Measurements from ENCODE around the gene SELENOK. TPM values are rescaled to one million over a fixed set of nuclear protein-coding genes. Genes with fewer than 3 reads are reported as not detected.

Gene SELENOK
- total and polyA plus RNA-seq, 2 of the 13 experiments (the other 11 are each of a cell fraction or from before 2014, with no cell fraction given): 67.0 to 81.0 TPM

GRCh38 chr3:53845103-53845880 lies 46.4 kb downstream of the SELENOK start (continued):
- TF ChIP-seq HNF1A (IDR thresholded peaks at IDR 0.05; ENCODE audit: low read depth) (no peak), HNF1A (CRISPR knock-in tag; IDR thresholded peaks at IDR 0.05; ENCODE audit: borderline replicate concordance) (no peak), ATM (IDR thresholded peaks at IDR 0.05; ENCODE audit: borderline replicate concordance) (no peak), TEAD2 (CRISPR knock-in tag; IDR thresholded peaks at IDR 0.05) (no peak), SYNCRIP (IDR thresholded peaks at IDR 0.05; ENCODE audit: insufficient read depth, low read depth, low read length) (no peak), MZF1 (CRISPR knock-in tag; IDR thresholded peaks at IDR 0.05; ENCODE audit: borderline replicate concordance) (no peak), ATF7 (IDR thresholded peaks at IDR 0.05) (no peak), ATF7 (CRISPR knock-in tag; IDR thresholded peaks at IDR 0.05) (no peak), KLF6 (CRISPR knock-in tag; IDR thresholded peaks at IDR 0.05) (no peak), SATB2 (CRISPR knock-in tag; IDR thresholded peaks at IDR 0.05) (no peak), HOXA9 (CRISPR knock-in tag; IDR thresholded peaks at IDR 0.05; ENCODE audit: borderline replicate concordance) (no peak), MIXL1 (CRISPR knock-in tag; IDR thresholded peaks at IDR 0.05) (no peak), ONECUT2 (CRISPR knock-in tag; IDR thresholded peaks at IDR 0.05) (no peak), ZNF367 (CRISPR knock-in tag; IDR thresholded peaks at IDR 0.05; ENCODE audit: borderline replicate concordance) (no peak), ZNF468 (CRISPR knock-in tag; IDR thresholded peaks at IDR 0.05) (no peak), ELF1 (CRISPR knock-in tag; IDR thresholded peaks at IDR 0.05) (no peak), SNAPC2 (CRISPR knock-in tag; IDR thresholded peaks at IDR 0.05) (no peak), ZNF563 (CRISPR knock-in tag; IDR thresholded peaks at IDR 0.05) (peak; percentile 45; the same call in 1 of the 2 replicates), POLR2AphosphoS2 (IDR thresholded peaks at IDR 0.05; ENCODE audit: low read depth, low read length) (no peak), ATF6 (CRISPR knock-in tag; conservative IDR thresholded peaks at IDR 0.05) (no peak), IKZF1 (IDR thresholded peaks at IDR 0.05) (no peak), SMAD9 (CRISPR knock-in tag; IDR thresholded peaks at IDR 0.05) (0 out of 2 replicates have a peak, but pooled peaks have one; percentile 81)
- TF ChIP-seq, protein P1, sequence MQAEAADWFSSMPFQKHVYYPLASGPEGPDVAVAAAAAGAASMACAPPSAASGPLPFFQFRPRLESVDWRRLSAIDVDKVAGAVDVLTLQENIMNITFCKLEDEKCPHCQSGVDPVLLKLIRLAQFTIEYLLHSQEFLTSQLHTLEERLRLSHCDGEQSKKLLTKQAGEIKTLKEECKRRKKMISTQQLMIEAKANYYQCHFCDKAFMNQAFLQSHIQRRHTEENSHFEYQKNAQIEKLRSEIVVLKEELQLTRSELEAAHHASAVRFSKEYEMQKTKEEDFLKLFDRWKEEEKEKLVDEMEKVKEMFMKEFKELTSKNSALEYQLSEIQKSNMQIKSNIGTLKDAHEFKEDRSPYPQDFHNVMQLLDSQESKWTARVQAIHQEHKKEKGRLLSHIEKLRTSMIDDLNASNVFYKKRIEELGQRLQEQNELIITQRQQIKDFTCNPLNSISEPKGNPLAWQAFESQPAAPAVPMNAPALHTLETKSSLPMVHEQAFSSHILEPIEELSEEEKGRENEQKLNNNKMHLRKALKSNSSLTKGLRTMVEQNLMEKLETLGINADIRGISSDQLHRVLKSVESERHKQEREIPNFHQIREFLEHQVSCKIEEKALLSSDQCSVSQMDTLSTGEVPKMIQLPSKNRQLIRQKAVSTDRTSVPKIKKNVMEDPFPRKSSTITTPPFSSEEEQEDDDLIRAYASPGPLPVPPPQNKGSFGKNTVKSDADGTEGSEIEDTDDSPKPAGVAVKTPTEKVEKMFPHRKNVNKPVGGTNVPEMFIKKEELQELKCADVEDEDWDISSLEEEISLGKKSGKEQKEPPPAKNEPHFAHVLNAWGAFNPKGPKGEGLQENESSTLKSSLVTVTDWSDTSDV (CRISPR knock-in tag; IDR thresholded peaks at IDR 0.05): no peak
